ENCODE measurements around the gene HOXA9. TPM values are rescaled to one million over a fixed set of nuclear protein-coding genes. Genes with fewer than 3 reads are reported as not detected.

HOXA9 gene
- total RNA-seq = 9.6 TPM

DNA sequence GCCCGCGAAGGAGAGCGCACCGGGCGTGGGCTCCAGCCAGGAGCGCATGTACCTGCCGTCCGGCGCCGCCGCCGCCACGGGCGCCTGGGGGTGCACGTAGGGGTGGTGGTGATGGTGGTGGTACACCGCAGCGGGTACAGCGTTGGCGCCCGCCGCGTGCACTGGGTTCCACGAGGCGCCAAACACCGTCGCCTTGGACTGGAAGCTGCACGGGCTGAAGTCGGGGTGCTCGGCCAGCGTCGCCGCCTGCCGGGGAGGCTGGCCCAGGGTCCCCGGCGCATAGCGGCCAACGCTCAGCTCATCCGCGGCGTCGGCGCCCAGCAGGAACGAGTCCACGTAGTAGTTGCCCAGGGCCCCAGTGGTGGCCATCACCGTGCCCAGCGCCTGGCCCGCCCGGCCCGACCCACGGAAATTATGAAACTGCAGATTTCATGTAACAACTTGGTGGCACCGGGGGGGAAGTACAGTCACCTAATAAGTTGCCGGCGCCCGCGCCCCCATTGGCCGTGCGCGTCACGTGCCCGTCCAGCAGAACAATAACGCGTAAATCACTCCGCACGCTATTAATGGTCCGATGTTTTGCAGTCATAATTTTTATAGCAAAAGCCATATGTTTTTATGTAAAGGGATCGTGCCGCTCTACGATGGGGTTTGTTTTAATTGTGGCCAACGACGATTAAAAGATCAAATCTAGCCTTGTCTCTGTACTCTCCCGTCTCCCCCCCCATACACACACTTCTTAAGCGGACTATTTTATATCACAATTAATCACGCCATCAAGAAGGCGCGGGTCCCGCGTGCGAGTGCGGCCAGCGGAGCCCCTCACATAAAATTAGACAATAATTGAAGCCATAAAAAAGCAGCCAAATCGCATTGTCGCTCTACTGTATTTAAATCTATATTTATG, at the start of gene HOXA9:
HOXA9 (minus strand) TSS at position 449 of the 907 bp plus-strand sequence; CDS start at position 369, 80 bp downstream.
- peak; percentile 91 for DNase-seq

DNA sequence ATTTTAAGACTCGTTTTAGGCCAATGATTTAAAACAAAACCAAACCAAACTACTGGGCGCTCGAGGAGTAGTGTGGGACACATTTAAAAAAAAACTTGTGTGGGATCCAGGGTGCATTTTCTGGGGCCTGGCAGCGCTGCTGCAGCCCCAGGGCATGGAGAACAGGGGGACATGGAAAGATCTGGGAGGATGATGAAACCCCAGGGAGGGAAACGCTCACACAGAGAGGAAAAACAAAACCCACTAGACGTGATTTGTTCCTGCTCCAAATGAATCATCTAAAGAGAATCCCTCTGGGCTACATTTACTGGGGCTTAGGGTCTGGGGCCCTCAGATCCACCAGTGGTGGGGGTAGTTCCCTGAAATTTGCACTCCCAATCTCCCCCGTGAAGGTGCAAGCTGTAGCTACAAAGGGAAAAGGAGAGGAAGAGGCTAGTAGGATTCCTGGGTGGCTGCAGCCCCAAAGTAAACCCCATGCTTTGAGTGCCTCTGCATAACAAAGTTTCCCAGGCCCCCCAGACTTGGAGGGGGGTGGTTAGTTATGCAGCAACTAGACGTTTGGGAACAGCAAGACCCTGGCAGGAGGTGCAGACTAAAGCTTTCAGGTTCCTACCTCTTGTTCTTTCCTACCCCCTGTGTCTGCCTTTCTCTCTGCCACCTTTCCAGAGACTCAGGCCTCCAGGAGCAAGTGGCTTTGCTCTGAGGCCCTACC, 49.1 kb upstream of the HOXA9 start:
- no peak for DNase-seq

DNA sequence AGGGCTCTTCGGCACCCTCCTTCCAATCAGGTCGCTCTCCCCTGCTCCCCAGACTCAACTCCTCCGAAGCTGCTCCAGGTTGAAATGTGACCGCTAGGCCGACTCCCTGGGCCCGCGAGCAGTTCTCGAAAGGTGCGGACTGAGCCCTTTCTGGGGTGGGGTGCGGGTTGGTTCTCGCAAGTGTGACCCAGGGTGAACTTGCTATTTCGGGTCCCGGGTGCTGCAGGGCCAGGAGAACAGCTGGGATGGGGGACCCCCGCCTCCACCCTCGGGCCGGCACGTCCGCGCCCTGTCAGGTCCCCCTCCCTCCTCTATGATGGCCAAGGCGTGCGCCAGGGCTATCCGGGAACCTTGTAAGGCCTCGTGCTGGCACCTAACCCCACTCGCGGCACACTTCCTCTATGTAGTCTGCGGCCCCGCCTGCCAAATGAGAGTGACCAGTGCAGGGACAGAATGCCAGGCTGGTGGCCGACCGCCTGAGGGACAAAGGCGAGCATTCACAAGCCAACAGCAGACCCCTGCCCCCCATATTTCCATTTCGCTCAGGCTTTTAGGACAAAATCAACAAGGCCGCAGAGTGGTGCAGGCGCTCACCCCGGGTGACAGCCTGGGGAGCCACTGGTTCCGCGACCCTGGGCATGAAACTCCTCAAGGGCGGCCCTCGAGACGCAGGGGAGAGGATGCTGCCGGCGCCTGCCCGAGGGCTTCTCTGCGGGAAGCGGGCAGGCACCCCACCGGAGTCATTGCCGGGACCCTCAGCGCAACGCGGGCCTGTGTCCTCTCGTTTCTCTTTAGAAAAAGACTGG, 48.3 kb upstream of the HOXA9 start:
- no peak for DNase-seq

DNA sequence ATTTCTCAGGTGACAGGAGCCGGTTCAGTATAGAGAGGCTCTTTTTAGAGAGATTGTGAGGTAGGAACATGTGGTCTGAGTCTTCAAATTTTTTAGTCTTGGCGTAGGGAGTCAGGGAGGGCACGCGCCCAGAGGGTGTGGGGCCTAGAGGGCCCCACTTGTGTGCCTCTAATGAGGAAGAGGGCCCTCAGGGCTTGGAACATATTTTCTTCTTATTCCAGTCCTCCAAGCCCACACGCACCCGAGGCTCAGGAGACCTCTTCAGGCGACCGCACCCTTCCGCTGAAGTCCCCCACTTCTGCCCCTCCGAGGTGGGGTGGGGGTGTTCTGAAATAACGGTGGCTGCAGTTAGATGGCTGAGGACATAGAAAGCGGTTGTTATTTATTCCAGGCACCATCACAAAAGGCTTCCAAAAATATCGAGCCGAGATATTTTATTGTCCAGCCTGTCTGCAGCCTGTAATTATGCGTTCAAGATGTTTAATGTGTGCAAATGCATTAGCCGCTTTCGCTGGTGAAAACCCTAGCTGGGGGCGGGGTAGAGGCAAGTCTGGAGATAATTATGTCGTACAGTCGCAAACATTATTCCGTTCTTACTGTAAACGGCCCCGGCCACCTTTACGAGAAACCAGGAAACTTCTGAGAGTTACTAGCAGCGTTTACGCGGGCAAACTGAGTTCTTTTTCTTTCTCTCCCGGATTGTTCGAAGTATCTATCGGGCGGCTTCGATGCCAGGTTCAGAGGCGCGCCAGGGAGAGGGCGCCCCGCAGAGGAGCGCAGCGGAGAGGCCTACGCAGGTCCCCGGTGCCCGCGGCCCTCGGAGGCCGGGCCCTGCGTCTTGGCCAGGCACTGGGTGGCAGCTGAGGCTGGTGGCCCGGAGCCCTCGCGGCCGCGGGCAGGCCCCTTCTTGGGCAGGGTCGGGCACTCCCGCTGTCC, 47.4 kb upstream of the HOXA9 start:
- peak; percentile 41 for DNase-seq

DNA sequence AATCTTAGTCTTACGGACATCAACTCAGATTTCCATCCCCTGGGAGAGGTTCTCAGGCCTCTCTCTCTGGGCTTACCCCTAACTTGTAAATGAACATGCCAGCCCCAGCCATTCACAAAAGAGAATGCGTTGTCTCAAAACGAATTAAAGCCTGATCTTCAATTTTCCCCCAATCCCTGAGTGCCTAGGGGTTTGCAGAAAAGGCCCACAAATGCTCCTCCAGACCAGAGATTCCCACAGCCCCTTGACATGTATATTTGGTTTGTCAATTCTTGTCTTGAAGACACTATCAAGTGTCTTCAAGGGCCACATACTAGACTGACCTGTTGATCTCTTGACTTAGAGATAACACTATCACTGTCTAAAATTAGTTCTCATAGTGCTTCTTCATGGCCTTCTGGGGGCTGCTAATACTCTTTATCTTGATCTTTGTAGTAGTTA, 46.4 kb upstream of the HOXA9 start:
- DNase-seq = no peak

DNA sequence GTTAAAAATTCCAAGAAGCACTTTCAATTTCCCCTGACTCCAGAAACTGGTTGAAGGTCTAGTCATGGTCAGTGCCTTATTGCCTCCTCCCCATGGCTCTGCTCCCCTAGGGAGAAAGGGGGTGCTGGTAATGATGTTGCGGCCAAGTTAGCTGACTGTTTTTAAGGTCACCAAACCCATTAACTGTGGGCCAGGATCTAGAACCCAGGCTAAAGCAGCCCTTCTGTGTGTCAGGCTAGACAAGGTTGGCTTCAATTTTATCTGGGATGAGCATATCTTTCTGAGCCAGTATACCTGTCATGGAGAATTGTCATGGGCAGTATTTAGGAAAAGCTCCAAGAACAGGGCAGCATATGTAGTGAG, 45.7 kb upstream of the HOXA9 start:
- DNase-seq = no peak

DNA sequence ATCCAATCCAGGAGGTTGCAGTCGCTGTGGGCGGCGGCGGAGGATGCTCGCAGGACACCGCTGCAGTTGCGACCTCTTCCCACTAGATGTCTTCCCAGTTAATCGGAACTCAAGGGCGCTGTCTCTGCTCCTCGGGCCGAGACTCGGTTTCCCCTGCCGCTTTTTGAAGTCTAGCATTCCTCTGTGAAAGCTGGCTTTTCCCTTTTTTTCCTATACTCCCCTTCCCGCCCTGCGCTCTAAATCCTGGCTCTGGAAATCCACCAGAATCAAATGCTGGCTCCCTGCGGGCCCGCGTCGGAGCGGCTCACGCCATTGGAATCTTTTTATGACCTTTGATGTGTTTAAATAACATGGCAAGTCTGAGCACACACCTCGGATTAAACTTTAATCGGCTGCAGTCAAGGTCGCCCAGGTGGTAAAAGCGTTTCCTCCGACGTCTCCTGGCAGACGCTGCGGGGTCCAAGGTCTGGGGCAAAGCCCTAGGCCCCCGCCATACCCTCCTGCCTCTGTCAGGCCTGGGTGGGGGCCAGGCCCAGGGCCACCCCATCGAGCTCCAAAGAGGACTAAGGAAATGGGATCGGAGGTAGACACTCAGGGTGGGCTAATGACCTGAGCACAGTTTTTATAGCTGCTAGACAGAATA, 45.2 kb upstream of the HOXA9 start:
- DNase-seq = no peak

DNA sequence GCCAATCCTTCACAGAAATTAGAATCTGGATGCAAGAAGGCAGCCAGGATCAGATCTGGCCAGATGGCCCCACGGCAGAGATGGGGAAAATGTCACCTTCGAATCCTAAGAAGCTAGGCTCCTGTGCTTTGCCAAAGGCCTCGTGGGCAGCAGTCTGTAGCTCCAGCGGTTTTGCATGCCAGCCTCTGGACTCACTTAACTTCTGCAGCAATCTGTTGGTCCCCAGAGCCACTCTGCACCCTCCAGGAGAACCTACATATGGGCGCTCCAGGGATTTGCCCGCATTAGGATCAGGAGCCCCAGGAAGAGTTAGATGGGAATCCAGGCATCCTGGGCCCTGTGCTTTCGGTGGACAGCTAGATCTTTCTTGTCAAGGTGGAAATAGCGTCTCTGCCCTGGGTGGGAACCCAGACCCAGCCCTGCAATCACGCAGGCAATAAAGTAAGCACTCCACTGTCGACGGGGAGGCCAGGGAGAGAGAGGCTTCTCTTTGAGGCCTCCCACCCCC, 44.6 kb upstream of the HOXA9 start:
- no peak for DNase-seq

DNA sequence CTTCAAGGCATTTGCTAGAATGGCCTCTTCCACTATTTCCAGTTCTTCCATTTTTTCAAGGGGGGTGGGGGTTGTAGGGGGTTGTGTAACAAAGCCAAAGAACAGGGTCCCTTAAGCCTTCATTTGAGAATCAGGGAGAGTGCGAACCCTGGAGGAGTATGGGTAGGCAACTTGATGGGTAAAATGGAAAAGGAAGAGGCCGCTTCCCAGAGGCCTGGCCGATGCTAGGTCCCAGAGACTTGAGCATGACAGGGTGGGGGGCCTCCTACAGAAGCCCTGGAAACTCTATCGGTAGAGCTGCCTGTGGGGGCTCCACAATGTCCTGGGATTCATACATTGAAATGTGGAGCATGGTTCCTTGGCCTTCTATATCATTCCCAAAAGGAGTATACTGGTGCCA, 43.7 kb upstream of the HOXA9 start:
- DNase-seq = no peak

DNA sequence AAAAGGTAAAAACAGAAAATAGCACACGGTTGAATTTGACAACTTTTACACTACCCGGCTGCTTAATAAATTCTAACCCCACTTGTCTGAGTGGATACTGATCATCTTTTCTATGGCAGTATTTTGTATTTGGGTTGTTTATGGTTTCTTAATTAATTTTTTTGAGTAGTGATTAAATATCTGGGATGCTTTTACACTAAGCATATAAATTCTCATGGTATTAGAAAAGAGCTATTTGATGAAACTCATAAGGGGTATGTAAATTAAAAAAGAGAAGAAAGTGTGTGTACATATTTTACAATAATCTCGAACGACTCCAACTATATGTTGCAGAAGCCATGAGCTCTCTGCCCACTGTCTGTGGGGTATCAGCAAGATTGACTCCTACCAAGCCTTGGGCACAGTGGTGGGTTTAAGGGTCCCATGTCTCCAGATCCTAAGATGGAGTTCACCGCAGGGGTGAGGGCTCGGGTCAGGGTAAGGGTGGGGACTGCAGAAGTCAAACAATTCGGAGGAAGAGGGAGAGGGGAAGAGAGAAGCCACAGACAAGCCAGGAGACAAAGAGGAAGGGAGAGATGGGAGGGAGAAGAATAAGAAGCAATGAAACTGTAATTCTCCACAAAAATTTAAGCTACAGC, 42.1 kb upstream of the HOXA9 start:
- DNase-seq = no peak

DNA sequence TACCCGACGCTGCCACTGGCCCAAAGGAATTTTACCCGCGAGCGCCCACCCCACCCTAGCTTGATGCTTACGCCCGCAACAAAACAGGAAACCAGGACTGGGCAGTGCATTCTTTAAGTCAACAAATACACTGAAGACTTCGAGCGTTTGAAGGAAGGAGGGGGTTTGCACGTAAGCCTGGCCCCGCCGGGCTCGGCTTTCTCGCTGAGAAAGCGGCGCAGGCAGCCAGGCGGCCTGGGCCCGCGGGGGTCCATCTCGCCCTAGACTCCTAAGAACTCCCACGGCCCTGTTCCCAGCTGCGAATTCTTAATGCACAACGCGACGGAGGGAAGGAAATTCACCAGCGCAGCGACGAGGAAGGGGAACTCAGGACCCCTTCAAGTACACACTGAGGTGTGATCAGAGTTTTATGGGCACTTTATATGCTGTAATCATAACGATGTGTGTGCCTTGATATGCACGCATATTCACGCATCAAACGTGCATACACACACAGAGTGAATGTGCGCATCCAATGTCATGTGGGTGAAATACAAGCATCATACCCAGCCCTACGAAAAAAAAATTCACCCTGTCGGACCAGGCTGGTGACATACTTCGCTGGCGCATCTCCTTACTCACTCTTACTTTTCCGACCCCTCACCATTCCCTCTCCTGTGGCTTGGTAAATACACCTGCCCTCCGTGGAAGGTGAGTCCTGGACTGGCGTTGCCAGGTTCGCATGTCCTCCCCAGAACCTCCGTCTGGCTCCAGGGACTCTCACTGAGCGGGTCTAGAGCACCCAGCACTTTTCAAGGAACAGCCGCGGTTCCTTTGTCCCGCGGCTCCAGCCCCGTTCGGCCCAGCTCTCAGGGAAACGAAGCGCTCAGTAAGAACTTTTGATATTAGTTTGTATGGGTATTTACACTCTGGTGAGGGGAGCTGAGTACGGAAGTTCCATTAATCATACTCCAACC, 40.3 kb upstream of the HOXA9 start:
- DNase-seq = no peak

DNA sequence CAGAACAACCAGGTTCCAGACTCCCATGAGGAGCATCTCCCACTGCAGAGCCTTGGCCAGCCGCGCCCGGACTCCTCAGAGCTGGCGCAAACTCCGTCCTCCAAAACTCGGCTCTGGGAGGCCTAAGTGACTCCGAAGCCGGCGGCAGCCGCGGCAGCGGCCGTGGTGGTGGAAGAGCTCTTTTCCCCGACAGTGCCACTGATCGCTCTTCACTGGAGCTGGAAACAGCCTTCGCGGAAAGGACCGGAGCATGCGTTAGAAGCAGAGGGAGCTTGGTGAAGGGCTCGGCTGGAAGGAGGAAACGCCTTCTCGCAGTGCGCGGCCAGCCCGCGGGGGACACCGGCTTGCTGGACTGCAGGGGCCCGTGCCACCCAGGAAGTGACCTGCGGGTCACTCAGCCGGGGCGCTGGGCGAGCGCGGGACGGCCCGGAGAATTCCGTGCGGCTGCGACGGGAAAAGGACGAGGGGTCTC, 39.5 kb upstream of the HOXA9 start:
- no peak for DNase-seq

DNA sequence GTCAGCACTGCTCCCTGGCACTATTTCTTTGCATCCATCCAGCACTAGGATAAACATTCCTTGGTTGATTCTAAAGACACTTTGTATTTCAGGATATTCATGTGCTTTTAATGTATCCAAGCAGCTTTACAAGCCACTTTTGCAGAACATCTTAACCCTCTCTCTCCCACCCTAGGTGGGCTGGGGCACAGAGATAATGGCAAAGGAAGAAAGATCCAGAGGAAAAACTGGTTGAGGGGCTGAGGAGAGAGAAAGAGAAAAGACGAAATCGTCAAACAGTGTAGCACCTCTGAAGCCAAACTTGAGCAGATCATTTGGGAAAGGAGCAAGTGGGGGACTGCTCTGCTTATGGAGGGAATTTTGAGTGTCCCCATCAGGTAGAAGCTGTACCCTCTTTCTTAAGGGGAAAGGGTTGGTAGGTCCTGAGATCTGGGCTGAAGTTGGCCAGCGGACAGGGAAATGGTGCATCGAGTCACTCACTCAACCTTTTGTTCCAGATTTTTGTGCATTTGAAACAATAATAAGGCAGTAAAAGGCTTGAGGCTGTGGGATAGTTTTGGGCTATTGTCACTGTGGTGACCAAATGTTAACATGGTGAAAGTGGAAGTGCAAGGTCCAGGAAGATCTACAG, 38.7 kb upstream of the HOXA9 start:
- DNase-seq = no peak

DNA sequence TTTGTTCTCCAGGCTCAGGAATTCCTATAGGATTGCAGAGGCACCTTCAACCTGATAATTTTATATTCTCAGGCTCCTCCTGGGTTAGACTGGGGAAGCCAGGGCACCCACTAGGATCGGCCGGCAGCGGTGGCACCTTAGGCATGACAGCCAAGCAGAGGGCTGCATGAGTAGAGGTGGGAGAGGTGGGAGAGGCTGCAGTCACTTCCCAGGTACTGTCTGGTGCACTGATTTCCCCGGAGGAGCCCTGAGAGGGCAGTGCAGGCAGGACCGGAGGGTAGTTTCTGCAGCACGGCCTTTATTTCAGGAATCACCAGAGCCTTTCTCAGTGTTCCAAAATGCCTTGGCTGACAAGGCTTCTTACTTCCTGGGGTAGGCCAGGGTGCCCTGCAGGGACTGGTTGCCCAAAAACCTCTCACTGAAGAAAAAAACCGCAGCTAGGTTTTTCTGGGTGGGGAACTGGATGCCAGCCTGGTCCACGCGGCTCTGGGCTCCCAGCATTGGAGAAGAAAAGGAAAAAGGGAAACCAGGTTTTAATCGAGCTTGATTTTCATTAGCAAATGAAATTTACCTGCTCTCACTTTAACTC, 38.1 kb upstream of the HOXA9 start:
- DNase-seq = no peak

DNA sequence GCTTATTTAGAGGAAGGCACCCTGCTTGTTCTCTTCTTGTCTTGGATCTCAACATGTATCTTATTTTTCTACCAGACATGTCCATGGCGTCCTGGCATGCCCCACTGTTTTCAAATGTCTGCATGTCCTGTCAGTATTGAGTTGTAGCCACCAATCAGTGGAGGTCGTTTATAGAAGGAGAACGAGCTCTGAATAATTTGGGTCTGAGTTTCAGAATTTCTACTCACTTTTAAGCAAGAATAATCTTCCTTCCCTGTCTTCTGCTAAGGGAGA, 37.5 kb upstream of the HOXA9 start:
- no peak for DNase-seq

DNA sequence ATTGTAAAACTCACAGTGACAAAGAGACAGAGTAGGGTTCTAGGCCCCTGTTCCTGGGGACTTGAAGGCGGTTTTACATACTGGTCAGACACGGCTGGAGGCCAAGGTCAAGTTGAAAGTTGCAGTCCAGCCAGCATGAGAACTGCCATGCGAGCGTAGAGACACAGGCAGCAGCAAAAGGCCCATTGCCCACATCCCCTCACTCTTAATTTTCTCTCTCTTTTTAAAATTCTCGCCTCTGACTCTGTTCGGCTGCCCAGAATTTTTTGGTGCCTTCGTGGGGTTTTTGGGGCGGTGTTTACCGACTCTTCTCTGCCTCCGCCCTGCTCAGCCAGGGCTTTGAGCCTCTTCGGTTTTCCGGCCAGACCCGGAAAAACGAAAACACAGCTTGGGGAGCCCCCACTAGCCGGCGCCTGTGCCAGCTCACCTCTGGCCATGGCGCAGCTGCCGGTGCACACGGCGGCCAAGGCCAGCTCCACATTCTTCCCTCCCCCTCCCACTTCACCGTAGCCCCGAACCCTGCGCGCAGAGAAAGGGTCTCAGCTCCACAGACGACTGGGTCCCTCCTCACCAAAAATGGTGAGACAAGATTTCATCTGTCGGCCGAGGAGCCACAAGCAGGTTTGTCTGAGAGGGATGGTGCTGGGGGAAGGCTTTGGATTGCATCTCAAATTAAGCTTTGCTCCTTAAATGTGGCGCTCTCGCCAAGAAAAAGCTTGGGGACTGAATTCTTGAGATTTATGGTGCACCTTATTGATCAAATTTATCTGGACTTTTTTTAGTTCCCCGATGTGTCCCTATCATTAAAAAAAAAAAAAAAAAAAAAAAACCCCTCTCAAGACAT, 36.9 kb upstream of the HOXA9 start:
- no peak for DNase-seq

DNA sequence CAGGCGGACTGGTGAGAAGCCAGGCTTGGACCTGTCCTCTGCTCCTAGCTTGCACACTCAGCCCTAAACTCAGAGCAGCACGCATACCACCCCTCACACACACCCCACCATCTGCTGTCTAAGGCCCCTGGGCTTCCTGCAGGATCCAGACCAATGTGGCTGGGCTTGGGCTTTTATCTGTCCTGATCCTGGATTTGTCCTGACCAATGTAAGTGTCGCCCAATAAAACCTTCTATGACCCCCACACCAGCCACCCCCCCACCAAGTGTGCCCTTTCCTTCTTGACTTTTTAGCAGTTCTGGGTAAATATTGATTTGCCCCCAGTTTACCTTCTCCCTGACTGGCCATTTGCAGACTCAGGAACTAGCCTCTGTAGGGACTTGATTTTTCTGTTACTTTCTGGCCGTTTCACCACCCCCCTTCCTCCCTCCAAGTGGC, 36.3 kb upstream of the HOXA9 start:
- no peak for DNase-seq
